Nephron (organoid): ENCODE data around the gene EEF1A1.
A peak's percentile ranks its signal among the peaks of the same experiment; 100 is the strongest.
"Not testable (repeated sequence)": the region's sequence is repeated elsewhere in the genome, so short reads cannot be mapped to it uniquely, and the experiment has no call there.

Experiments used
- H3K27ac Mint-ChIP-seq, 3 experiments: 2 replicates each; pipeline ENCODE4 v1.8.0; 2020; ENCODE audit warnings: mixed read lengths in 3 of 3, mild to moderate bottlenecking in 2 of 3, moderate library complexity in 1 of 3
- H3K27me3 Mint-ChIP-seq: 2 replicates; pipeline ENCODE4 v1.8.0; 2021; ENCODE audit warnings: low read depth, mild to moderate bottlenecking, moderate library complexity, mixed read lengths
- H3K36me3 Mint-ChIP-seq: 2 replicates; pipeline ENCODE4 v1.8.0; 2020; ENCODE audit warnings: low read depth, mixed read lengths
- H3K4me1 Mint-ChIP-seq: 2 replicates; pipeline ENCODE4 v1.8.0; 2020; ENCODE audit warnings: mixed read lengths
- H3K4me3 Mint-ChIP-seq, 3 experiments: 2 replicates each; pipeline ENCODE4 v1.8.0; 2020; ENCODE audit warnings: mild to moderate bottlenecking in 3 of 3, mixed read lengths in 3 of 3, moderate library complexity in 2 of 3
- H3K9me3 Mint-ChIP-seq: 2 replicates; pipeline ENCODE4 v1.8.0; 2020; ENCODE audit warnings: mixed read lengths
- CTCF ChIP-seq, 3 experiments: fragments of 200-600 bp; sonication (generic); IDR thresholded peaks; one replicate each; pipeline ENCODE4 v1.5.0; 2021; ENCODE audit warnings: antibody characterized with exemption in 3 of 3; ENCODE audit not compliant: unreplicated experiment in 3 of 3

EEF1A1 gene

DNA sequence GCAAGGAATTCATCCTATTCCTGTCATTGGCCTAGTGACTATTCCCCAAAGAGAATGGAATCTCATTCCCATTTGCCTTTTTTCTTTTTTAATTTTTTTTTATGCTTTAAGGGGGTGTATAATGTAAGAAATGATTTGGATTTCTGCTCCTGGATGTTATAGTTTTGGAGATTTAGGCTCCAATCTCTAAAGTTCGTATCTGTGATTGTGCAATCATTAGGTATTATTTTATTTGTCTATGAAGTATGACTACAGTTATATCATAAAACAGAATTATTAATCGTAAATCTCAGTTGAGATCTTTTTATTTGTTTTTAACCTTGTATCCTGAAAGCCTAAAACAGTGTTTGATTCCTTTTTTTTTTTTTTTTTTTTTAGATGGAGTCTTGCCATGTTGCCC, 41.7 kb upstream of the EEF1A1 start:
- peaks cover 4% of the 10 kb centered on the region for H3K27me3 Mint-ChIP-seq

GRCh38 chr6:73560853-73561407, 40.1 kb upstream of the EEF1A1 start:
- no peak overlapping the region for H3K27ac Mint-ChIP-seq
- H3K4me1 Mint-ChIP-seq = peaks cover 16% of the 10 kb centered on the region
- TF ChIP-seq CTCF (IDR thresholded peaks at IDR 0.05; ENCODE audit: unreplicated experiment in 3 of 3) = no peak
- H3K27me3 Mint-ChIP-seq = peaks cover 3% of the 10 kb centered on the region
- no peaks in the 10 kb centered on the region for H3K9me3 Mint-ChIP-seq
- H3K36me3 Mint-ChIP-seq = no peaks in the 10 kb centered on the region
- no peak overlapping the region for H3K4me3 Mint-ChIP-seq

More for the DNA sequence above, 41.7 kb upstream of the EEF1A1 start:
- H3K27ac Mint-ChIP-seq = no peak overlapping the region
- no peaks in the 10 kb centered on the region for H3K9me3 Mint-ChIP-seq
- H3K4me3 Mint-ChIP-seq = no peak overlapping the region
- TF ChIP-seq CTCF (IDR thresholded peaks at IDR 0.05; ENCODE audit: unreplicated experiment in 3 of 3) = no peak
- peaks cover 9% of the 10 kb centered on the region for H3K4me1 Mint-ChIP-seq
- H3K36me3 Mint-ChIP-seq = no peaks in the 10 kb centered on the region

DNA sequence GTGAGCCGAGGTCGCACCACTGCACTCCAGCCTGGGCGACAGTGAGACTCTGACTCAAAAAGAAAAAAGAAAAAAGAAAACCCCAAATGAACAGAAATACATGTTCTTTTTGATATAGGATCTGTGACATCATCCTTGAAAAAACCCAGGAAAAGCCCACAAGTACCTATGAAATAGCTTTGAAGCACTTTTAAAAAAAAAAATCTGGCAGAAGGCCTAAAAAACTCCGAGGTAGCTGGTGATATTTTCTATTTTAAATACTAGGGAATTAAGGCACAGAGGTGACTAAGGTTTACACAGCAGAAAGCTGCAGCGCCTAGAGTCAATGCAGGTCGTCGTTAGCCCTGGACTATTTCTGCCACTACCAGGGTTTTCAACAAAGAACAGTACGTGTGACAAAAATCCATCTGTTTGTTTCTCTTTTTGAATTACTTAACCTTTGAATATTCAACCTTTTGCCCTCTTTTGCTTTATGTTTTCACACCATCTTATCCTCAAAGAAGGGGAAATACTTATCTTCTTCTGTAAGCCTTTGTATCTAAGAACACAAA, 39.4 kb upstream of the EEF1A1 start:
- Mint-ChIP-seq H3K9me3 (no peaks in the 10 kb centered on the region), H3K27ac (no peak overlapping the region)

GRCh38 chr6:73559399-73559794, 38.6 kb upstream of the EEF1A1 start:
- H3K4me1 Mint-ChIP-seq = peaks cover 16% of the 10 kb centered on the region
- not testable (repeated sequence) for H3K4me3 Mint-ChIP-seq, H3K27me3 Mint-ChIP-seq, H3K27ac Mint-ChIP-seq, H3K36me3 Mint-ChIP-seq, H3K9me3 Mint-ChIP-seq

More for the DNA sequence above, 39.4 kb upstream of the EEF1A1 start:
- H3K27me3 Mint-ChIP-seq = peaks cover 3% of the 10 kb centered on the region
- no peak for TF ChIP-seq CTCF (IDR thresholded peaks at IDR 0.05; ENCODE audit: unreplicated experiment in 3 of 3)
- no peaks in the 10 kb centered on the region for H3K36me3 Mint-ChIP-seq
- peaks cover 16% of the 10 kb centered on the region for H3K4me1 Mint-ChIP-seq
- H3K4me3 Mint-ChIP-seq = no peak overlapping the region

DNA sequence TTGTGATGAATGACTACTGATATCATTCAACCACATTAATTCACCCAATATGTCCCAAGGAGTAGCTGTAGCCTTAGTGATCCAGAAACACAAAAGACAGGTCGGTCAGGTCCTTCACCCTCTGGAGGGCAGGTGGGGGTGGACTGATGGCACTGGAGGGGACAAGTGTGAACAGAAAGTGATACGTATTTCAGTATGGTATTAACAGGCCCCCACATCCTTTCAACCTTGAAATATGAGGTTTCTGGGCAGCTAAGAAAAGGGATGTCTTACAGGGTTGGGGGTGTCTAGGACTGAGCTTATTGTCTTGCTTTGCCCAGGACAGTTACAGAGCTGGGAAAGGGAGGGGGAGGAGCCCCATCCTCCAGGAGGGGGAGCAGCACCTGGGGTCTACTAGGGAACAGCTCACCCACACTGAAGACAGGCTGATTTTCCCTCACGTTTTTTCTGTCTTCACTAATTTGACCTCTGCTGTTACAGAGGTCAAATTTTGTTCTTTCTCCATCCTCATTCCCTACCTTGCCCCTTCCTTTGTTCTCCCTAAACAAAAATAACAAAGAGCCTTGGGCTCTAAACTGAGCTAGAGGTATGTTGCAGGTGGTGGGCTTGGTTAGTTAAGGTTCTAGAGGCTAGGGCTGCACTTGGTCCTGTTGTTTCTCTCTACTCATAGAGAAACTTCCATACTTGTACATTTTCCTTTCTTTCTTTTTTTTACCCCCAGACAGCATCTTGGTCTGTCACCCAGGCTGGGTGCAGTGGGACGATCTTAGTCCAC, 38.0 kb upstream of the EEF1A1 start:
- Mint-ChIP-seq H3K36me3 (no peaks in the 10 kb centered on the region), H3K27me3 (peaks cover 3% of the 10 kb centered on the region), H3K4me3 (no peak overlapping the region), H3K27ac (no peak overlapping the region), H3K4me1 (peaks cover 16% of the 10 kb centered on the region), H3K9me3 (no peaks in the 10 kb centered on the region)
- no peak for TF ChIP-seq CTCF (IDR thresholded peaks at IDR 0.05; ENCODE audit: unreplicated experiment in 3 of 3)

DNA sequence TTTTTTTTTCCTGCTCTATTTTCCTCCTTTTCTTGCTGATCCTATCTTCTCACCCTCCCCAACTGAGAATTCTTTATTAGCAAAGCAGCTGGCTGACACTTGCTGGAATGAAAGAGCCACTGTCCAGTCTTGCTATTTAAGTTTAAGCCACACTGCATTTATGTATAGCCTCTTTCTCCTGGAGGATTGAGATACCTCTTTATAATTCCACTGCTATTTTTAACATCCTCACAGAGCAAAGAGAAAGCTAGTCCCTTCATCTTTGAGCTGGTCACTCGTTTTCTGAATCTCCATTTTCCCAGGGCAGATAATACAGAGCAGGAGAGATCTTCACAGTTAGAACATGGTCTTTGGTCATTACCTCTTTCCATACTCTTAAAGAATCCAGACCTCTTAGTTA, 36.0 kb upstream of the EEF1A1 start:
- Mint-ChIP-seq H3K9me3 (no peaks in the 10 kb centered on the region), H3K36me3 (no peaks in the 10 kb centered on the region), H3K4me3 (no peak overlapping the region), H3K27me3 (peaks cover 3% of the 10 kb centered on the region), H3K27ac (peak overlapping the region; percentile 4 to 34 (median 10)), H3K4me1 (peaks cover 16% of the 10 kb centered on the region)
- no peak for TF ChIP-seq CTCF (IDR thresholded peaks at IDR 0.05; ENCODE audit: unreplicated experiment in 3 of 3)

GRCh38 chr6:73555380-73555949, 34.6 kb upstream of the EEF1A1 start:
- H3K4me3 Mint-ChIP-seq, H3K9me3 Mint-ChIP-seq, H3K27ac Mint-ChIP-seq, H3K27me3 Mint-ChIP-seq, H3K36me3 Mint-ChIP-seq: not testable (repeated sequence)
- H3K4me1 Mint-ChIP-seq = peaks cover 16% of the 10 kb centered on the region

GRCh38 chr6:73551115-73551514, 30.3 kb upstream of the EEF1A1 start:
- H3K27ac Mint-ChIP-seq, H3K9me3 Mint-ChIP-seq, H3K27me3 Mint-ChIP-seq, H3K4me3 Mint-ChIP-seq, H3K36me3 Mint-ChIP-seq, H3K4me1 Mint-ChIP-seq: not testable (repeated sequence)
